NCI-H226 (cell line): ENCODE results near the gene TP53I11.

Source experiments
- DNase-seq: peaks from one replicate; pipeline ENCODE4 v3.0.0-alpha.2; 2015

The TP53I11 gene

GRCh38 chr11:44978274-44978960, 27.7 kb upstream of the TP53I11 start:
- no peak for DNase-seq

DNA sequence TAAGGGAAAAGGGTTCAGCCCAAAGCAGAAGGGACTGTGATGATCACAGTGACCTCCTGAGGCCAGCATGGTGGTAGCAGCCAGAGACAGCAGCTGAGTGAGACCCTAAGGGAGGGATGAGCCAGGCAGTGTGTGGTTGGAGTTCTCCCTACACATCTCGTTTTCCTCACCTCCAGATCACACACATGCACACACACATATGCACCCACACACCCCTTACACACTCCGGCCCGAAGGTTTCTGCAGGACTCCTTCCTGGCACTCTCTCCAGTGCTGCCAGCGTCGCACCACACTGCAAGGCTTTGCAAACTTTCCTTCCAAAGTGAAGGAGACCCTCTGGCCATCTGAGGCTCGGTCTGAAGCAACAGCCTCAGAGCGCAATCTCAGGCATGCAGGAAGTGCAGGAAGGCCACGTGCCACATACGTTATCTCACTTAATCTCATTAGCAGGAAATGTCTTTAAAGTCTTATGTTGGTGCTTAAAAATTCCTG, 26.9 kb upstream of the TP53I11 start:
- no peak for DNase-seq

DNA sequence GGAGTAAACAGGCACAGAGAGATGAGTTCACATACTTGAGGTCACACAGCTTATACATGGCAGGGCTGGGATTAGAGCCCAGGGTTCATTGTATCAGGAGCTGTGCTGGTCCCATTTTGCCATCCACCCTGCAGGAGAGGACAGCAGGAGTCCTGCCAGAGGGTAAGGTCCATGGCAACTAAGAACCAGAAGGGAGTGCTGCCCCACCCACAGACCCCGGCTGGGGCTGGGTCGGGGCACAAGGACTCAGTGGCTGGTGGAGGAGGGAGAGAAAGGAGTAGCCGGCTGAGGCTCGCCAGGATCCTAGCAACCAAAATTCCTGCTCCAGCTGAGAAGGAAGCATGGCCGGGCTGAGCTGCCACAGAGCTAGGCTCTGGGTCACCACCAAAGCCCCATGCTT, 25.9 kb upstream of the TP53I11 start:
- DNase-seq = no peak

DNA sequence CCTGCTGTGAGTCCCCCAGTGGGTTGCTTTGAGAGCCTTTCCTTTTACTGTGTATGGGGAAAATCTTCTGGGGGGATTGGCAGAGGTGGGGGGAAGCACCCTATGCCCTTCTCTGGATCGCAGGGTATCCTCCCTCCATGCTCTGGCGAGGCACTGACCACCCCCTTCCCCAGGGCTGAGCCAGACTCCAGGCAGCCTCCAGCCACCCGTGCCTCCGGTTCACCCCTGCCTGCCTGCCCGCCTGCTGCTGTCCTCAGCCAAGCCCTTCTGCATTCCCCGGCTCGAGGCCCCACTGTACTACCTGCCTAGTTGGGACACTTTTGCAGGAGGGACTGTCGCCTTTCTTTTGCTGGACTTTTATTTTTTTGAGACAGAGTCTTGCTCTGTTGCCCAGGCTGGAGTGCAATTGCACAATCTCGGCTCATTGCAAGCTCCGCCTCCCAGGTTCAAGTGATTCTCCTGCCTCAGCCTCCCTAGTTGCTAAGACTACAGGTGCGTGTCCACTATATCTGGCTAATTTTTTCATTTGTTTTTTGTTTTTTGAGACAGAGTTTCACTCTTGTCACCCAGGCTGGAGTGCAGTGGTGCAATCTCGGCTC, 23.8 kb upstream of the TP53I11 start:
- no peak for DNase-seq

DNA sequence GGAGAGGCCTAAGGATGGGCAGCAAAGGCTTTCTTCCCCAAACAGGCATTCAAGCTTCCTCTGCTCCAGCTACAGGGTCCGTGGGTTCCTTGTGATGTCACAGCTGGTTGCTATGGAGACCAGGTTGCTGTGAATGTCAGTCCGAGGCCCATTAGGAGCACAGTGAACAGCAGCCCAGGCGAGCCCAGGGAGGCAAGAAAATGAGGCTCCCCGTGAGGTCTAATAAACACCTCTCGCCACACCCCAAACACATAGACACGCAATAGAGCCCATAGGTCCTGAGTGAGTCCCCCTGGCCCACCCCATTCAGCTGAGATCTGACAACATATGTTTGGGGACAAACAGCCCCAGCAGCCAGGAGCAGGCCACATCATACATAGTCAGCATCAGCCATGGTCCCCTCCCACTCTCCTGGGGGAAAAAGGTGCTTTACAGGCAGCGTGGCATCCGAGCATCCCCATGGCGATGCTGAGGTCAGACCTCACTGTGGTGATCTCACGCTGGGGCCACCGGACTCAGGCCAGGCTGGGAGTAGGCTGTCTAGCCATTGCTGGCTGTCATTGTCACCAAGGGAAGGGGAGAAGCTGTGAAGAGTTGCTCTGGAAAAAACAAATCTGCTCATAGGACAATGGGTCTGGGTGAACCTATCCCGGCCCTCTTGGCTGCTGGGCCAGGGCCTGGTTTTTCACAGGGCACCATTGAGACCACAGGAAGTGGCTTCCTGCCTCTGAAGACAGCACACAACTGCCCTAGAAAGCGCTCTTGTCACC, 23.1 kb upstream of the TP53I11 start:
- DNase-seq = no peak

- no peak for DNase-seq
Observed at GRCh38 chr11:44972746-44973435, 22.2 kb upstream of the TP53I11 start.

GRCh38 chr11:44971185-44971584, 20.5 kb upstream of the TP53I11 start:
- DNase-seq = no peak

- no peak for DNase-seq
Observed at GRCh38 chr11:44970293-44970692, 19.6 kb upstream of the TP53I11 start.

DNA sequence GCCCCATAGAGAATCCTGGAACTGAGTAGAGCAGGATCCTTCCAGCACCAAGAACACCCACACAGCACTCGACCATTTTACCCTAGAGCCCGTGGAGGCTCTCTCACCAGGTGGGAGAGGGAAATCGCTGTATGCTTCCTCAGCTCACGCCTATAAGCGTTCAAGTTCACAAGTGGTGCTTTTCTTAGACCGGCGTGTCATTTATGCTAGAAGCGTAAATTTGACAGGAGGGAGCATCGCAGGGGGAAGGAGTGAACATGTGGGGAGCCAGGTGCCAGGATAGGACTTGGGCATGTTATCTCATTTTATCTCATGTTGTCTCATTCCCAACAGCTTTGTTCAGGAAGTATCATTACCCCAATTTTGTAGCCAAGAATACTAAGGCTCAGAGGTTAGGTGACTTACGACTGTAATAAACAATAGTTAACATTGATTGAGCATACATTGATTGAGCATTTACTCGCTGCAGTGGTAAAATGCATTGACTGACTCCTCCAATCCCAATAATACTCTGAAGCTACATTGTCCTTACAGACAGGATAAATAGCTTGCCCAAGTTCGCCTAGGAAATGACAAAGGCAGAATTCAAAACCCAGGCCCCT, 19.1 kb upstream of the TP53I11 start:
- DNase-seq = no peak

DNA sequence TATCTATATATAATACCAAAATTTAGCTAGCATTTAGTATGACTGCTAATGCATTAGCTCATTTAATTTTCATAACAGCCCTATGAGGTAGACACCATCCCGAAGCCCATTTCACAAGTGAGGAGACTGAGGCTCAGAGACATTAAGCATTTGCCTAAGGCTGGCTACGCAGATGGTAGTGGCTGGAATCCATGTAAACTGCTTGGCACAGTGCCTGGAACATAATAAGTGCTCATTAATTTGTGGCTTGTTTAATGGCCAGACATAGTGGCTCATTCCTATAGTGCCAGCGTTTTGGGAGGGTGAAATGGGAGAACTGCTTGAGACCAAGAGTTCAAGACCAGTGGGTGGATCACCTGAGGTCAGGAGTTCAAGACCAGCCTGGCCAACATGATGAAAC, 17.8 kb upstream of the TP53I11 start:
- DNase-seq = no peak

- DNase-seq = no peak
Observed at GRCh38 chr11:44967930-44968496, 17.3 kb upstream of the TP53I11 start.

- DNase-seq = no peak
Observed at GRCh38 chr11:44966694-44967093, 16.0 kb upstream of the TP53I11 start.

- DNase-seq = no peak
Observed at GRCh38 chr11:44964526-44965209, 14.0 kb upstream of the TP53I11 start.

DNA sequence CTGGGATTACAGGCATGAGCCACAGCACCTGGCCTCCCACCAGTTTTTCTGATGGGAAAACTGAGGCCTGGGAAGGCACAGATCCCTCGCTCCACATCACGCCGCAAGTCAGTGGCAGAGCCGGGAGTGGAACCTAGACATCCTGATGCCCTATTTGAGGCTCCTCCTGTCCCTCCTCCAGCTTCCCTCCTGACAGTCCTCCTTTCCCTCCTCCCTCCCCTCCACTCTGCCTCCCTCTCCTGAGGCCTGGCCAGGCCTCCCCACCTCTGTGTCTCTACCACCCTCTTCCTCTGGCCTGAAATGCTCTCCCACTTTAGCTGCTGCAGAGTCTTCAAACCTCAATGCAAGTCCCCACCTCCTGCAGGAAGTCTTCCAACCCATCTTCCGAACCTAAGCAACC, 13.3 kb upstream of the TP53I11 start:
- DNase-seq = no peak

- no peak for DNase-seq
Observed at GRCh38 chr11:44963136-44963535, 12.5 kb upstream of the TP53I11 start.

- DNase-seq = no peak
Observed at GRCh38 chr11:44962464-44962863, 11.8 kb upstream of the TP53I11 start.

GRCh38 chr11:44960200-44960845, 9.6 kb upstream of the TP53I11 start:
- no peak for DNase-seq

DNA sequence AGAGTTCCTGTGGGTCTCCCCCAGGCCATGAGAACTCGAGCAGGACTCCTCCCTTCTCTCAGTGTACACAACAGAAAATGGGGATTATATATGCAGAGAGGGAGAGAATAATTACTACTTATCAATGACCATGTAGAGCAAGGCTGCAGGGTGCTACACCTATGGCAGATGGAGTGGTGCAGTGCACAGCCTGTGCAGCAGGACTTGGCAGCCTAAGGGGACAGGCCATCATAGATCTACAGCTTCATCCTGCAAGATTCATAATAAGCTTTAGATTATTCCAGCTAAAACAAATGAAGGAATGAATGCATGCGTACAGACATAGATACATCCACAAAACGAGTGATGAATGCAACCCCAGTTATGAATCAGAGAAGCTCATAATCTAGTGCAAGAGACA, 8.4 kb upstream of the TP53I11 start:
- no peak for DNase-seq

DNA sequence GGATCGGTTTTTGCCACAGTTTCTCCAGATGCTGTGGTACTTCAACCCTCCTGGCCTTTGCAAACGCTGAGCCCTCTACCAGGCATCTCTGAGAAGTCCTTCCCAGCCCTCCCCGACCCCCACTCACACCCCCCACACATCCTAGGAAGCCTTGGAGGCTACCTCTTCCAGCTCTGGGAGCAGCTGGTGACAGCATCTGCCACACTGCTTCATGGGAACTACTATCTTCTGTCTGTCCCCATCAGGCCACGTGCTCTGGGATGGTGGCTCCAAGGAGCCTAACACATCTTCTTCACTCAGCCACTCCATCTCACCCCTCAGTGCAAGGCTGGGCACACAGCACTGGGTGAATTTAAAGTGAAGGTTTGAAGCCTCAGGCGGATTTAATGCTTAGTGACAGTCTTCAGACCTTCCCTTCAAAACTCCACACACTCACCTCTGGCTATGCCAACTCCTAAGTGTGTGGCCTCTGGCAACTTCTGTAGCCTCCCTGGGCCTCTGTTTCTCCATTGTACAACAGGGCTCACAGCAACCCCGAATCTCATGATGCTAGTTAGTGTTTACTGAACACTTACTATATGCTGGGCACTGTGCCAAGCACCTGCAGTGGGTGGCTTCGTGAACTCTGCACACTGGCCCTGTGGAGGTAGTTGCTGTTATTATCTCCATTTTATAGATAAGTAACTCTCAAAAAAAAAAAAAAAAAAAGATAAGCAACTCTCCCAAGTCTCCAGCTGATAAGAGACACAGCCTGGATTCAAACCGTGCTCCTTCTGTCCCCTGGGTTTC, 7.3 kb upstream of the TP53I11 start:
- DNase-seq = no peak

DNA sequence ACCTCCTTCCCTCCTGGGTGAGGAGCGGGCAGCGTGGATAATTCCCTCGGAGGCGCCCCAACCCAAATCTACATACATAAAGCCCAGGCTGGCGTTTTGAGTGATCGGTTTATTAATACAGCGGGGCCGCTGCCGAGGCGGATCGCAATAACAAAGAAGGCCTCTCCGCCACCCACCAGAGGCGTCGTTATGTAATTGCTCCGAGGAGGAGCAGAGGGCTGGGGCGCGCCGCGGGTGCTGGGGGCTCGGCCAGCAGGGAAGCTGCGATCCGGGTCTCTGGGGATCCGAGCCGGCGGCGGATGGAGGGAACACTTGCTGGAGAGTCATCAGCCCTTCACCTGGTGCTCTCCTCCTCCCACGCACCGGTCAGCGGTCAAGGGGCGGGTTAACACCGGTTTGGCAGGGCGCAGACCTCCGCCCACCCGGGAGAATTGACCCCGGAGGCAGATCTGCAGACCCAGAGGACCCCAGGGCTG, 6.4 kb upstream of the TP53I11 start:
- DNase-seq = no peak
